Activated T-cell treated with anti-CD3 and anti-CD28 coated beads, Interleukin-2, amount 50 U/mL, for 72 hours (primary cell): ENCODE measurements around the gene KCNQ5. TPM values are rescaled to one million over a fixed set of nuclear protein-coding genes. Genes with fewer than 3 reads are reported as not detected.

Experiments
- ATAC-seq, 2 donors: fragments of 150-1000 bp; cut with Tn5 transposase; replicated peaks in 1 of 2; 2 replicates each; pipeline ENCODE4 v1.10.0; 2021; ENCODE audit warnings: moderate library complexity in 2 of 2, mild to moderate bottlenecking in 1 of 2
- DNase-seq, 2 donors: peaks; one replicate each; pipeline ENCODE4 v3.0.0; 2021 to 2022; ENCODE audit warnings: mixed read lengths in 1 of 2
- H3K27ac Mint-ChIP-seq: one replicate; pipeline ENCODE4 v1.8.0; 2022; ENCODE audit warnings: mild to moderate bottlenecking, moderate library complexity, mixed read lengths
- H3K27me3 Mint-ChIP-seq: one replicate; pipeline ENCODE4 v1.8.0; 2022; ENCODE audit warnings: low read depth, mixed read lengths
- H3K36me3 Mint-ChIP-seq, 2 donors: one replicate each; pipeline ENCODE4 v1.8.0; 2022; ENCODE audit warnings: mixed read lengths in 2 of 2, mild to moderate bottlenecking in 1 of 2; ENCODE audit not compliant: insufficient read depth in 2 of 2
- H3K4me1 Mint-ChIP-seq: one replicate; pipeline ENCODE4 v1.8.0; 2022; ENCODE audit warnings: low read depth, mixed read lengths
- H3K4me3 Mint-ChIP-seq, 2 donors: one replicate each; pipeline ENCODE4 v1.8.0; 2022; ENCODE audit warnings: mild to moderate bottlenecking in 2 of 2, mixed read lengths in 2 of 2, moderate library complexity in 2 of 2
- H3K9me3 Mint-ChIP-seq, 2 donors: one replicate each; pipeline ENCODE4 v1.8.0; 2022; ENCODE audit warnings: mixed read lengths in 2 of 2
- total RNA-seq, 2 donors: library from RNA; stranded (reverse); gene quantifications; one replicate each; pipeline ENCODE4 v1.2.3, GENCODE V29; 2022

The KCNQ5 gene
- total RNA-seq, 2 donors from 2014 or later = 6.1 to 9.8 TPM

DNA sequence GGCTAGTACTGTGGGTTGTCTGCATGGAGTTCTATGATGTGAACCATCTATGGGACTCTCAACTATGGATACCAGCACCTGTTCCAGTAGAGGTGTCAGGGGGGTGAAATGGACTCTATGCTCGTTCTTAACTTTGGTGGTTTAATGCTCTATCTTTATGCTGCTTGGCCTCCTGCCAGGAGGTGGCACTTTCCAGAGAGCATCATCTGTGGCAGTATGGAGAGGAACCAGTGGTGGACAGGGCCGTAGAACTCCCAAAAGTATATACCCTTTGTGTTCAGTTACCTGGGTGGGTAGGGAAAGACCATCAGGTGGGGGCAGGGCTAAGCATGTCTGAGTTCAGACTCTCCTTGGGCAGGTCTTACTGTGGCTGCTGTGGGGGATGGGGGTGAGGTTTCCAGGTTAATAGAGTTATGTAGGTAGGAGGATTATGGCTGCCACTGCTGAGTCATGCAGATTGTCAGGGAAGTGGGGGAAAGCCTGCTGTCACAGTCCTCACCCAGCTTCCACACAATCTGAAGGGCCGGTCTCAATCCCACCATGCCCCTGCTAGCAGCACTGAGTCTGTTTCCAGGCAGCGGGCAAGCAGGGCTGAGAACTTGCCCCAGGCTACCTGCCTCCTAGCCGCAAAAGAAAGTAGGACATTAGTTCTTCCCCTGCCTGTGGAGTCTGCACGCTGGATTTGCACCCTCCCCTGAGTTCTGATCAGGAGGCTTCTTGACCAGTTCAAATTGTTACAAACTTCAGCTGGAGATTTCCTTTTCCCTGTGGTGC, 284.0 kb downstream of the KCNQ5 start:
- H3K27ac Mint-ChIP-seq = no peak overlapping the region
- no peaks in the 10 kb centered on the region for H3K4me1 Mint-ChIP-seq
- H3K36me3 Mint-ChIP-seq = peaks cover 0 to 1% of the 10 kb centered on the region in 2 donors
- H3K9me3 Mint-ChIP-seq = peaks cover 0 to 3% of the 10 kb centered on the region in 2 donors
- no peaks in the 10 kb centered on the region for H3K27me3 Mint-ChIP-seq
- H3K4me3 Mint-ChIP-seq = no peak overlapping the region
- DNase-seq = no peak
- no peak for ATAC-seq

DNA sequence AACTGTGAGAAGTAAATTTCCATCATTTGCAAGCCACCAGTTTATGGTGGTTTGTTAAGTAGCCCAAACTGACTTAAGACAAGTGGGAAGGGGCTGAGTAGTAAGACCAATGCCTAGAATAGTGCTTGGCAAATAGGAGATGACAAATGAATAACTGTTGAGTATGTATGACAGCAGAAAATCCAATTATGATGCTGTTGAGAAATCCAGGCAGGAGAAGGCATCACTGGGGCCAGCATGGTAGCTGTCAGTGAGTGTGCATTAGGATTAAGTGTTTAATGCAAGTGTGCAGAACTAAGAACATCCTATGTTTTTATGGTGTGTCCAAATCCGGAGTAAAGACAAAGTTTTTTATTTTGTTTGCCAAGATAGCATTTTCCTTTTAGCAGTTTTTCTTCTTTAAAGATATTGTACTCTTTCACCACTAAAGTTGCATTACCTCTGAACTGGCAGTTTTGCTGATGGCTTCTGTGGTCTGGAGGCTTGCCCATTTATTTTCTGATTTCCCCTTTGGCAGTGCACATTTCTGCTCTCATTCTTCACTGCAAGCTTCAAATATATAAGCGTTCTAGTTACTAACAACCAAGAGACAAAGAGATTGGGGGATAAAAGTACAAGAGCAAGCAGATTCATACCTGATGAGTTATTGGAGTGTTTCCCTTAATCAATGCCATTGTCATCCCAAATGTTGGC, 289.7 kb downstream of the KCNQ5 start:
- ATAC-seq (no peak), DNase-seq (no peak)
- H3K27me3 Mint-ChIP-seq = no peaks in the 10 kb centered on the region
- H3K4me3 Mint-ChIP-seq = no peak overlapping the region
- H3K27ac Mint-ChIP-seq = no peak overlapping the region
- no peaks in the 10 kb centered on the region for H3K4me1 Mint-ChIP-seq
- H3K9me3 Mint-ChIP-seq = no peaks in the 10 kb centered on the region
- H3K36me3 Mint-ChIP-seq = peaks cover 0 to 1% of the 10 kb centered on the region in 2 donors

DNA sequence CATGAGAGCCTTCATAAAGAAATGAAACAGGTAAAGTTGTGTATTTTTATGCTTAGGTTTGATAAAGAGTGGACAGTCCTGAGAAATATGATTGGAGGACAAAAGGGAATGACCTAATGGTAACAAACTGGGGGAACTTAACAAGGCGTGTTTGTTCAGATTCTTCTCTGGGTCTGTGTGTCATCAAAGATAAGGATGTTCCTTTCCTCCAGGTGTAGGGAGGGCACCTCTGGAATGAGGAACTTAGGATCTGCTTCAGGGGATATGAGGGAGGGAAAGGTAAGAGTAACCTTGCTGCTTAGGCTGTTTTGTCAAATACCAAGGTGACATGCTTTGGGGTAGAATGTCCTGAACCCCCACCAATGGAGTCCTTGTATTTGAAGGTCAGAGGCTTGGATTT, 291.9 kb downstream of the KCNQ5 start:
- ATAC-seq = no peak
- Mint-ChIP-seq H3K27ac (no peak overlapping the region), H3K27me3 (no peaks in the 10 kb centered on the region), H3K4me3 (no peak overlapping the region), H3K4me1 (no peaks in the 10 kb centered on the region), H3K9me3 (no peaks in the 10 kb centered on the region), H3K36me3 (no peaks in the 10 kb centered on the region)
- no peak for DNase-seq

DNA sequence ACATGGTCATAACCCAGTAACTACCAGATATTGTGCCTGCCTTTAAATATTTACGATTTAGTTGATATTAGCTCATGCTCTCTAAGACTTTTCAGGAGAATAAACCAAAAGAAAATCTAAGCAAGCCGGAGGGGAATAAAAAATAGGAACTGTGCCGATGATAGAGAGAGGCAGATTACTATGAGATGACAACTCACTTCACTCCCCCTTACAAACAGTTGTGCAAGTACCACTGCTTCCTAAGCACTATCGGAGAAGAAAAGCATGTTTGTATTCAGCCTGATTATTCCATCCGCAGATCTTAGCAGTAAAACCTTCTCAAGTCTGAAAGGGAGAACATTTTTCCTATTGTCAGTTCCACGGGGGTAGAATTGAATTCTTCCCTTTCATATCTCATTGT, 294.4 kb downstream of the KCNQ5 start:
- Mint-ChIP-seq H3K27ac (no peak overlapping the region), H3K9me3 (no peaks in the 10 kb centered on the region), H3K27me3 (no peaks in the 10 kb centered on the region), H3K4me1 (no peaks in the 10 kb centered on the region), H3K4me3 (no peak overlapping the region), H3K36me3 (no peaks in the 10 kb centered on the region)
- no peak for DNase-seq
- no peak for ATAC-seq

DNA sequence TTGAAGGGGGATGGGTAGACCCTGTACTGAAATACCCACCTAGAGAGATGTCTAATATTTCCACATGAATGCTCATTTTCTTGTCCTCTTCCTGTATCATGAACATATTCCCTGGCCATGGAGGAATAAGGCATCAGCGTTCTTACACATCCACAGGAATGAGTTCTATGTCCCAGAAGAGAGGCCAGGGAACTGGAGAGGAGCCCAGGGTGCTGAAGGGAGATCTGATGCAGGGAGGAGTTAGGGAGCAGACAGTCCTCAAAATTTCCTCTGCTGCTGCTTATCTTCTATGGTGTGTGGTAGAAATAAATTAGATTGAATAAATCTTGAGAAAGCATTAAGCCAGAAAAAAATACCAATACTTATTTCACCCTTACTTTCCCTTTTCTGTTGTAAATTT, 295.0 kb downstream of the KCNQ5 start:
- no peak for DNase-seq
- no peaks in the 10 kb centered on the region for H3K27me3 Mint-ChIP-seq
- no peaks in the 10 kb centered on the region for H3K36me3 Mint-ChIP-seq
- H3K9me3 Mint-ChIP-seq = no peaks in the 10 kb centered on the region
- no peak overlapping the region for H3K27ac Mint-ChIP-seq
- H3K4me1 Mint-ChIP-seq = no peaks in the 10 kb centered on the region
- no peak overlapping the region for H3K4me3 Mint-ChIP-seq
- no peak for ATAC-seq

DNA sequence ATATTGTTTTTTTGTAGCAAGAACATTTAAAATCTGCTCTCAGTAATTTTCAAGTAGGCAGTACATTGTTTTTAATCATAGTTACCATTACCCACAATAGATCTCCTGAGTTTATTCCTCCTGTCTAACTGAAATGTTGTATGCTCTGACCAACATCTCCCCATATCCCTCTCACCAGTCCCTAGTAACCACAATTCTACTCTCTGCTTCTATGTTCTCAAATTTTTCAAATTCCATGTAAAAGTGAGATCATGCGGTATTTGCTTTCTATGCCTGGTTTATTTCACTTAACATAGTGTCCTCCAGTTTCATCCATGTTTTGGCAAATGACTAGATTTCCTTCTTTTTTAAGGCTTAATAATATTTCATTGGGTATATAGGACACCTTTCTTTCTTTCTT, 300.5 kb downstream of the KCNQ5 start:
- H3K27ac Mint-ChIP-seq = no peak overlapping the region
- H3K4me3 Mint-ChIP-seq = no peak overlapping the region
- H3K9me3 Mint-ChIP-seq = no peaks in the 10 kb centered on the region
- no peaks in the 10 kb centered on the region for H3K4me1 Mint-ChIP-seq
- DNase-seq = no peak
- no peaks in the 10 kb centered on the region for H3K27me3 Mint-ChIP-seq
- no peaks in the 10 kb centered on the region for H3K36me3 Mint-ChIP-seq
- no peak for ATAC-seq

DNA sequence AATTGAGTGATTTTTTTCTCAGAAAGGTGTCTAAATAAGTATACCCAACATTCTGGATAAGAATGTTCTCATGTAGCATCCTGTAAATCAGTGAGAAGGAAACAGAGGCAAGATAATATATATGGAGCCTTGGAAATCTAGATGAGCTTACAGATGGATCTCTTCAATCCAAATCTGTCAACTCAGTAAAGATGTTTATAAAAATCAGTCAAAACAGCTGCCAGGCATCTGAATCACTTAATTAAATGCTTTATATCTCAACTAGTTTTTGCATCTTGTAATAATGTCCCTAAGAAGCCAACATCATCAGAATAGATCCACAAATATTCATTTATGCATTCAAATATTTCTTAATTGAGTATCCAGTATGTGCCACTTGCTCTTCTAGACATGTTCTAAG, 303.3 kb downstream of the KCNQ5 start:
- DNase-seq = no peak
- no peak for ATAC-seq
- Mint-ChIP-seq H3K36me3 (no peaks in the 10 kb centered on the region), H3K4me1 (no peaks in the 10 kb centered on the region), H3K9me3 (no peaks in the 10 kb centered on the region), H3K27ac (no peak overlapping the region), H3K27me3 (no peaks in the 10 kb centered on the region), H3K4me3 (no peak overlapping the region)

DNA sequence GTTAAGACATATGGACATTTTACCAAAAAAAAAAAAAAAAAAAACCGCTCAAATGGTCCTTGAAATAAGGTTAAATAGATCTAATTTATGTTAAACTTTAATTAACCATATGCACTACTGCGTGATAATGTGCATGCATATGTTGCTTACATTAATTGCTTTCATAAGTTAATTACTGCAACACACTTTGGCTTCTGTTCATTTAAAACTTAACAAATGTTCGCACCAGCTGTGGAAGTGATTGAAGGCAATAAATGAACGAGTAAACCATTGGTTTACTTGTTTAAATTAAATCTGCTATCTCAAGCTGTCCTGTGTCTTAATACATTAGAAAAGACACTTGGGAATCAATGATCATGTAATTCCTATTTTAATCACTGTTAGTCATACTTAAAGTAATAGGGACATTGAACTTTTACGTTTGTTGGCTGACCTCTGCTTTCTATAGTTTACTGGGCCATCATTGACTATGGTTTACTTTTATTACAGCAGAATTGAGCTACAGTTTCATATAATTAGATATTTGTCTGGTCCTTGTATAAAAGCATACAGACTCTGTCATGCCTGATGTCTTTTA, 308.8 kb downstream of the KCNQ5 start:
- no peaks in the 10 kb centered on the region for H3K36me3 Mint-ChIP-seq
- no peak overlapping the region for H3K4me3 Mint-ChIP-seq
- no peaks in the 10 kb centered on the region for H3K4me1 Mint-ChIP-seq
- H3K9me3 Mint-ChIP-seq = no peaks in the 10 kb centered on the region
- ATAC-seq = no peak
- no peak overlapping the region for H3K27ac Mint-ChIP-seq
- no peak for DNase-seq
- no peaks in the 10 kb centered on the region for H3K27me3 Mint-ChIP-seq

DNA sequence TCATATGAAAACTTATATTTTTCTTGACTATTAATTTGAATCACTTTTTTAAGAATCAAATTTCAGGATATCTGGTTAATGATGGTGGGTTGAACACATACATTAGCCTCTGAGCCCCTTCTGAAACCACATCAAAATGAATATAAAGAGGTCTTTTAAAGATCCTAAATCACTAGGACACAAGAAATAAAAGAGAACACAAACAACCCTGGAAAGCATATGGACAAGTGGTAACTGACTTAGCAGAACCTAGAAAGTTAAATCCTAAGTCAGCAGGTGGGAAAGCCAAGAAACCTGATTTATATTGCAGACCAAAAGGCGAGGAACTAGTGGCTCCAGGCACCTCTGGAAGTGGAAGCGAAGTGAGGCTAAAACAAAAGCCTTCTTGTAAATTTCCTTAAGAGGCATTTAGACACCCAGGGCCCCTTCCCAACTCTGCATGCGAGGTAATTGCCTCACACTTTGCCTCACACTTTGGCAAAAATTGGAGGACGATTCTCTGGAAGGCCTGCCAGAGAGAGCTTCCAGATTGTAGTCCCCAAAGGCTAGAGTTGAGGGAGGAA, 309.5 kb downstream of the KCNQ5 start:
- no peak for DNase-seq
- H3K9me3 Mint-ChIP-seq = no peaks in the 10 kb centered on the region
- H3K36me3 Mint-ChIP-seq = no peaks in the 10 kb centered on the region
- H3K4me3 Mint-ChIP-seq = no peak overlapping the region
- H3K4me1 Mint-ChIP-seq = no peaks in the 10 kb centered on the region
- no peak overlapping the region for H3K27ac Mint-ChIP-seq
- no peaks in the 10 kb centered on the region for H3K27me3 Mint-ChIP-seq
- ATAC-seq = no peak

DNA sequence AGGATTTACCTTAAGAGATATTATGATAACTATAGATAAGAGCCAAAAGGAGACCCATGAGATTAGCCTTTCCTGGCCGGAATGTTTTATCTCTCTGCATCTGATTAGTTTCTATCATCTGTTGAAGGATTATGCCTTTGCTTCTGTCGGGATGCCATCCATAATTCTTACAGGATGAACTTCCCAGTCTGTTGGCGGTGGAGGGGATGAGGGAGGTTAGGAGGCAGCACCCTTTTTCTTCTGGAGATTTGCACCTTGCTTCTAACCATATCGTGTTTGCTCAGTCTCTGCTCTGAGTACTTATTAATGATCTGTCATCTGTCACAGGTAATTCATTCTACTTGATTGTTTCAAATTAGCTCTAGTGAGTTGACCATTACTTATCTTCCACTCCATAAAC, 311.4 kb downstream of the KCNQ5 start:
- no peaks in the 10 kb centered on the region for H3K9me3 Mint-ChIP-seq
- no peaks in the 10 kb centered on the region for H3K27me3 Mint-ChIP-seq
- H3K27ac Mint-ChIP-seq = no peak overlapping the region
- DNase-seq = no peak
- no peaks in the 10 kb centered on the region for H3K36me3 Mint-ChIP-seq
- no peak overlapping the region for H3K4me3 Mint-ChIP-seq
- no peak for ATAC-seq
- no peaks in the 10 kb centered on the region for H3K4me1 Mint-ChIP-seq

DNA sequence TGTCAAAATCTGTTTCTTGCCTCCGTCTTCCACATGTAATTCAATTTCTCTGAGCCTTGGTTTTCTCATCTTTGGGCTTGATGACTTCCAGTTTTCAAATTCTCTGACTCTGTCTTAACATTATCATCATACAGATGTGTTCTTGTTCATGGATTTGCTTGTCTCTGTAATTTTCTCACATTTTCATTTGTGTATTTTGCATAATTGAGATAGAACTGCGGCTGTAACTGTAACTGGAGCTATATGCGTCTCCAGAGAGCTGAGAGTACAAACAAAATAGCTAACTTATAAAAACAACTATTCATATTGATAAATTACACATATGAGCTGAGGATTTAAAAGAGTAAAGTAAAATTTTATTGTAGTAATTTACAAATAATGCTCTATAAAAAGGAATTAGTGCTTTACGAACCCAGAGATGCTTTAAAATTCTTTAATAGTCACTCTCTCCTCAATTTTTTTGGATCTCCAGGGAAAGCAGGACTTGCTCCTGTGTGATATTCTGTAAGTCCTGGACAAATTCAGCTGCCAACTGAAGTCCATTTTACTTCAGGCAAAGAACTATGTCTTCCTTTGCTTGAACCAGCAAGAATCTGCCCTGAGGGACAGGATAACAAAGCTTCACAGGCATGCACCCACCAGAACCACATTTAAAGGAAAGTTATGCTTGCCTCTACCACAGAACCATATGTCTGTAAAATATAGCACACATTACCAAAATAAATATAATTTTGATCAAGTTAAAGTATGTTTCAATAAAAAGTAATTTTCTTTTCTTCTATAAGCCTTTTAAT, 315.1 kb downstream of the KCNQ5 start:
- Mint-ChIP-seq H3K27me3 (no peaks in the 10 kb centered on the region), H3K27ac (no peak overlapping the region), H3K36me3 (no peaks in the 10 kb centered on the region), H3K9me3 (no peaks in the 10 kb centered on the region), H3K4me3 (no peak overlapping the region), H3K4me1 (no peaks in the 10 kb centered on the region)
- DNase-seq = no peak
- no peak for ATAC-seq

DNA sequence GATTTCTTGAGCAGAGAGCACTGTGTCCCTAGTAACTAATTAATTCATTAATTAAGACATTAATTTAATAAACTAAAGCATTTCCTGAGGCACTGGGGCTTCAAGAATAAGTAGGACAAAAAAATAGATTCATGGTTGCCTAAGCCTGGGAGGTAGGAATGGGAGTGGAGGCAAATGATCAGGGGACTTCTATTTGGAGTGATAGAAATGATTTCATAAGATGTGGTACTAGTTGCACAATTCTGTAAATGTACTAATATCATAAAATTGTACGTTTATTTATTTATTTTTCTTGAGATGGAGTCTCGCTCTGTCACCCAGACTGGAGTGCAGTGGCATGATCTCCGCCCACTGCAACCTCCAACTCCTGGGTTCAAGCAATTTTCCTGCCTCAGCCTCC, 316.2 kb downstream of the KCNQ5 start:
- Mint-ChIP-seq H3K9me3 (no peaks in the 10 kb centered on the region), H3K4me1 (no peaks in the 10 kb centered on the region), H3K4me3 (no peak overlapping the region), H3K36me3 (no peaks in the 10 kb centered on the region), H3K27me3 (no peaks in the 10 kb centered on the region), H3K27ac (no peak overlapping the region)
- DNase-seq (no peak), ATAC-seq (no peak)

DNA sequence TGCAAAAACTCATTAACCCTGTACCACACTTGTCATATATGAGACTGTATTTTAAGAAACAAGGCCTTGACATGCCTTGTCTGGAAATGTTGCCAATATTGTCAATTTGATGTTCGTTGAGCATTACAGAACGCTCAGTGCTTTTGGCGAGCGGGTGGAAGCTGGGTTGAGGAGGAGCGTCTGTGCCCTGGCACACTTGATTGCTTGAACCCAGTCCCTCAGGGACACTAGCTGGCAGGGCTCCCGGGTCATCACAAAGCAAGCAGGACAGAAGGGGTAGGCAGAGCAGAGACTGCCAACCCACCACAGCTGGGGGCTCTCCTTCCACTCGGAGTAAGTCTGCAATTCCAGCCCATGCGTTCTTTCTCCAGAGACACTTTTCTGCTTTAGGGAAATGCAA, 317.1 kb downstream of the KCNQ5 start:
- Mint-ChIP-seq H3K4me1 (no peaks in the 10 kb centered on the region), H3K4me3 (no peak overlapping the region), H3K27ac (no peak overlapping the region), H3K27me3 (no peaks in the 10 kb centered on the region), H3K36me3 (no peaks in the 10 kb centered on the region), H3K9me3 (no peaks in the 10 kb centered on the region)
- no peak for DNase-seq
- no peak for ATAC-seq
